Hindlimb muscle (tissue), 1 donor: ENCODE data around the gene UNC13C. TPM values are rescaled to one million over a fixed set of nuclear protein-coding genes. Genes with fewer than 3 reads are reported as not detected.

Experiments
- DNase-seq: peaks from one replicate; pipeline ENCODE4 v3.0.0-alpha.2; 2013
- polyA plus RNA-seq: library from polyadenylated mRNA; unstranded; fragments of 120-200 nt; gene quantifications from one replicate; pipeline ENCODE4 v1.2.1, GENCODE V29; 2013; ENCODE audit not compliant: insufficient read length

Gene UNC13C
- polyA plus RNA-seq, 1 donor = 4.8 TPM

- no peak for DNase-seq
Observed at GRCh38 chr15:54681584-54681983, 703.3 kb downstream of the UNC13C start.

Other genes starting within 250 kb of the UNC13C start
- 0.09 TPM for gene WDR72, start 218.8 kb upstream of the UNC13C start, polyA plus RNA-seq